ENCODE data around the gene PREPL.

- TF ChIP-seq CTCF (conservative IDR thresholded peaks at IDR 0.05 in 1 of 2, IDR thresholded peaks at IDR 0.05 in 1 of 2; ENCODE audit: low read depth in 1 of 2, low read length in 2 of 2) (no peak), EZH2 (IDR thresholded peaks at IDR 0.05; ENCODE audit: low read length, missing control alignments) (no peak)
Observed at GRCh38 chr2:44280869-44281268, 80.4 kb downstream of the PREPL start.
